Non-pigmented ciliary epithelial cell (primary cell): Measurements from ENCODE around the gene TINAG.
A peak's percentile ranks its signal among the peaks of the same experiment; 100 is the strongest.

ENCODE experiments used
- DNase-seq: peaks from one replicate; pipeline ENCODE4 v3.0.0-alpha.2; 2010; ENCODE audit warnings: low read depth

Gene TINAG

DNA sequence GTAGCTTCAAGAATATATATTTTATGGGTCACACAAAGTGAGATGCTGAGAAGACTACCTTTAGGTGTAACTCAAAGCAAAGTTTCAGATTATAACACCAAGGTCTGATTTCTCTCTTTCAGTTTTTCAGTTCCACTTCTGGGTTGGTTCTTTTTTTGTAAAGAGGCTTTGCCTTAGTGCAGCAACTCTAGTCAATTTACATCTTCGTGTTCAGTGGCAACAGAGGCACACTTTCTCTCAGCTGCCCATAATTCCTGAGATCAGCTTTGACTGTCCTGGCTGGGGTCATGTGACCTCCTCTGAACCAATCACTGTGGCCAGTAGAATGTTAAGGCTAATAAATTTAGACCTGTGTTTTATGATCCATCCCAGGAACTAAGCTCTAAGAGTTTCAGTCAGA lies 120.2 kb downstream of the TINAG start:
- no peak for DNase-seq

DNA sequence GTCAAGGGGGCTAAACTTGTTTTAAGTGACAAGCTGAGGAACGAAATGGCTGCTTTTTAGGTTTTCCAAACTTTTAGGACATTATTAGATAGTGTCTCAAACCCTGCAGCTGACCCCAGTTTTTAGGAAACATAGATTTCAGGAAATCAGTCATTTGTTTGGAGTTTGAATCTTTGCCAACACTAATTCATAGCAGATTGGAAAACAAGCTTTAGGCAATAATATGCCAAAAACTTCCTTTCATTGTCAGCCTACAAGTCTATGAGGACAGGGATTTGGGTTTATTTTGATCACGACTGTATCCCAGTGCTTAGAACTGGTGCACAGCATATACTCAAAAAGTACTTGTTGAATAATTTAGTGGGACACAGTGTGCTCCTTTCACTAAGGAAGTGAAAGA lies 123.2 kb downstream of the TINAG start:
- peak; percentile 5 for DNase-seq
